HEK293T (cell line): ENCODE results near the gene CDC25C.

Experiments used
- CTCF ChIA-PET: fragments of 350-600 bp; formaldehyde crosslinking; extraction: SDS; loops from one replicate; lab custom pipeline; 2021; ENCODE audit warnings: antibody characterized with exemption, inconsistent platforms; lab: Yijun Ruan, JAX
- POLR2A ChIA-PET: fragments of 350-600 bp; formaldehyde crosslinking; extraction: SDS; loops from one replicate; lab custom pipeline; 2020; ENCODE audit warnings: antibody characterized with exemption, inconsistent platforms; lab: Yijun Ruan, JAX
- DNase-seq: peaks from one replicate; pipeline ENCODE4 v3.0.0; 2012; ENCODE audit warnings: mixed read lengths; ENCODE audit errors: extremely low spot score
- ARNT ChIP-seq: fragments of 450-650 bp; IDR thresholded peaks from 2 replicates; pipeline ENCODE4 v1.6.1; 2017; ENCODE audit warnings: mild to moderate bottlenecking
- BHLHE40 ChIP-seq: fragments of 450-650 bp; IDR thresholded peaks from 2 replicates; pipeline ENCODE4 v1.6.1; 2016; ENCODE audit warnings: mild to moderate bottlenecking, moderate library complexity, borderline replicate concordance
- CTBP1 ChIP-seq: fragments of 450-650 bp; IDR thresholded peaks from 2 replicates; pipeline ENCODE4 v1.6.1; 2016; ENCODE audit warnings: borderline replicate concordance
- ELF4 ChIP-seq: fragments of 450-650 bp; IDR thresholded peaks from 2 replicates; pipeline ENCODE4 v1.6.1; 2017; ENCODE audit warnings: antibody characterized with exemption
- FOXA1 ChIP-seq: fragments of 450-650 bp; IDR thresholded peaks from 2 replicates; pipeline ENCODE4 v1.6.1; 2016; ENCODE audit warnings: mild to moderate bottlenecking
- FOXK2 ChIP-seq: fragments of 450-650 bp; IDR thresholded peaks from 2 replicates; pipeline ENCODE4 v1.6.1; 2016; ENCODE audit warnings: mild to moderate bottlenecking
- FOXM1 ChIP-seq: fragments of 450-650 bp; IDR thresholded peaks from 2 replicates; pipeline ENCODE4 v1.6.1; 2017; ENCODE audit warnings: mild to moderate bottlenecking, borderline replicate concordance
- HDGF ChIP-seq: fragments of 450-650 bp; IDR thresholded peaks from 2 replicates; pipeline ENCODE4 v1.6.1; 2017; ENCODE audit warnings: antibody characterized with exemption, borderline replicate concordance
- L3MBTL2 ChIP-seq: fragments of 450-650 bp; conservative IDR thresholded peaks from 2 replicates; pipeline ENCODE4 v1.6.1; 2016; ENCODE audit warnings: mild to moderate bottlenecking
- LEF1 ChIP-seq: fragments of 450-650 bp; IDR thresholded peaks from 2 replicates; pipeline ENCODE4 v1.6.1; 2017; ENCODE audit warnings: mild to moderate bottlenecking, borderline replicate concordance
- NFRKB ChIP-seq: fragments of 450-650 bp; IDR thresholded peaks from 2 replicates; pipeline ENCODE4 v1.6.1; 2016; ENCODE audit warnings: mild to moderate bottlenecking, moderate library complexity
- SP1 ChIP-seq: fragments of 450-650 bp; IDR thresholded peaks from 2 replicates; pipeline ENCODE4 v1.6.1; 2017
- SUZ12 ChIP-seq: fragments of 450-650 bp; IDR thresholded peaks from 2 replicates; pipeline ENCODE4 v1.6.1; 2016; ENCODE audit warnings: mild to moderate bottlenecking
- TARDBP ChIP-seq: fragments of 450-650 bp; IDR thresholded peaks from 2 replicates; pipeline ENCODE4 v1.6.1; 2016
- ZNF384 ChIP-seq: fragments of 450-650 bp; IDR thresholded peaks from 2 replicates; pipeline ENCODE4 v1.6.1; 2016
- TF ChIP-seq, protein P1 (sequence below): fragments of 450-650 bp; IDR thresholded peaks from 2 replicates; pipeline ENCODE4 v1.6.1; 2016

CDC25C gene

DNA sequence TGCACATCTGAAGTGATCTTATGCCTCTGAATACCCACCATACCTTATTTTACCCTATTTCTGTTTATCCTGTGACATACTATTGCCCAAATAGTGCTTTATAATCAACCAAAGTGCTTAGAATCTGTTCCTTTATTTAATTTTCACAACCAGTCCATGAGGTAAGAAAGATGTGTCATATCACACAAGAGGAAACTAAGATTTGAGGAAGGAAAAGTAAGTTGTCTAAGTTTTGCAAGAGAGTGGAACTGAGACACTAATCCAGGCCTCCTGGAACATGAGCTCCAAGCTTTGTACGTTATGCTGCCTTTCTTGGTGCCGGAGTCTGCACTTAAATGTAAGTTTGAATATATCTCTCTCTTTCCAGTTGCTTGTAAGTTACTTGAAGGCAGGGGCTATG is 38.1 kb upstream of the CDC25C start:
- POLR2A ChIA-PET, result interaction anchor here (1.4 to 1.9 kb wide), 2 partner anchors 16 to 32 kb away, joined by 5 to 9 read pairs; partner anchors contain the start of genes FAM53C and KDM3B

DNA sequence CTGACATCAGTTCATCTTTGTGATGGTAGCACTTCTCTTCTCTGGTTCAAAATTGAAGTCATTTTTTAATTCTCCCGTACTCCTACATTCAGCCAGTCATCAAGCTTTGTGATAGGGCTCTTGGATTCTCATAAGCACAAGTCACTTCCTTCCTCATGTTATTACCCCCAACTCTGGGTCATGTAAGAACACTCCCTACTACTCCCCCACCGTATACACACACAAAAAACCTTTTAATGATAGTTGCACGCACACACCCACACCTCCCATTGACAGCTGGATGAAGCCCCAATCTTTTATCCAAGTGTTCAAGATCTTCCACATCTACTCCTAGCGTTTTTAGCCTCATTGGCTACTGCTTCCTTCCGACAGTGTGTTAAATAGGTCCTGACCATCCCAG is 37.7 kb upstream of the CDC25C start:
- CTCF ChIA-PET, result interaction anchor here (7.7 kb wide), 1 partner anchor 16 kb away, joined by 55 read pairs; the partner anchor contains the start of gene KDM3B
- no peak for DNase-seq
- TF ChIP-seq, protein P1, sequence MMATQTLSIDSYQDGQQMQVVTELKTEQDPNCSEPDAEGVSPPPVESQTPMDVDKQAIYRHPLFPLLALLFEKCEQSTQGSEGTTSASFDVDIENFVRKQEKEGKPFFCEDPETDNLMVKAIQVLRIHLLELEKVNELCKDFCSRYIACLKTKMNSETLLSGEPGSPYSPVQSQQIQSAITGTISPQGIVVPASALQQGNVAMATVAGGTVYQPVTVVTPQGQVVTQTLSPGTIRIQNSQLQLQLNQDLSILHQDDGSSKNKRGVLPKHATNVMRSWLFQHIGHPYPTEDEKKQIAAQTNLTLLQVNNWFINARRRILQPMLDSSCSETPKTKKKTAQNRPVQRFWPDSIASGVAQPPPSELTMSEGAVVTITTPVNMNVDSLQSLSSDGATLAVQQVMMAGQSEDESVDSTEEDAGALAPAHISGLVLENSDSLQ, result no peak
- TF ChIP-seq FOXA1, result no peak
- no peak for TF ChIP-seq SP1
- TF ChIP-seq NFRKB, result no peak
- TF ChIP-seq HDGF, result no peak
- TF ChIP-seq LEF1, result no peak
- TF ChIP-seq ARNT, result no peak
- no peak for TF ChIP-seq BHLHE40
- no peak for TF ChIP-seq ELF4
- TF ChIP-seq L3MBTL2, result no peak
- POLR2A ChIA-PET, result interaction anchor here (1.4 to 1.9 kb wide), 2 partner anchors 16 to 31 kb away, joined by 5 to 9 read pairs; partner anchors contain the start of genes FAM53C and KDM3B

More for the DNA sequence above, 38.1 kb upstream of the CDC25C start:
- CTCF ChIA-PET, result interaction anchor here (7.7 kb wide), 1 partner anchor 17 kb away, joined by 55 read pairs; the partner anchor contains the start of gene KDM3B
- TF ChIP-seq FOXM1 (no peak), BHLHE40 (no peak), ELF4 (no peak), LEF1 (no peak), ZNF384 (no peak)
- no peak for DNase-seq

DNA sequence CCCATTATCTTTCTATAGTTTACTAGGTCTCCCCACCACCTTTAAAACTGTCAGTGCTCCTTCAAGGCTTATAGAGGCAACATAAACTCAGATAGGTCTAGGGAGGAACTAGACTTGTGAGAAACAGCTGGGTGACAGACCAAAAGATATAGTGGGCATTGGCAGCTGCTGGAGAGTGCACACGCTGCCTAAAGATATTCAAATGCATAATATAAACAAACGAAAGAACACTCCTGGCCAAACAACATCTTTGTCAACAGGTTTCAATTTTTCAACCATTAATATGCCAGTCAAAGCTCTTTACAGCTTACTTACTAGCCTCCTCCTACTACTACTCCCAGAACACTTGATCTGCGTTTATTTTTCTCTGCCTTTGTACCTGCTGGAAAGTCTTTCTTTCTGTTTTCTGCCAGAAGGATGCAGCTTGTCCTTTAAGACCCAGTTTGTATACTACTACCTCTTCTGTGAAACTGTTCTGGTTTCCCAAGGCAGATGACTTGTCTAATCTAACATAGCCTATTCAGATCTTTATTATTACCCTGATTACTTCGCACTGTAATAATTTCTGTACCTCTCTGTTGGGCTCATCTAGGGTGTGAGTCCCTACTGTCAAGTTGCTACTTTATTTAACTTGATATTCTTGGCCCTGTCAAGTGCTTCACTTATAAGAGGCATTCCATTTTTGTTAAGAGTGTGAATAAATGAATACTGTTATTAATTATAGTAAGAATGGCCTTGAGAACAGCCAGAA is 35.2 kb upstream of the CDC25C start:
- CTCF ChIA-PET, result interaction anchor here (0.8 to 1.6 kb wide), 3 partner anchors 12 to 15 kb away, joined by 3 to 8 read pairs (median 4); no protein-coding TSS in a partner anchor
- DNase-seq, result no peak
- TF ChIP-seq, protein P1, result peak; percentile 91
- TF ChIP-seq FOXK2, result no peak
- POLR2A ChIA-PET, result interaction anchor here (0.6 to 1.2 kb wide), 2 partner anchors 16 to 188 kb away, joined by 3 to 4 read pairs; partner anchors contain the start of gene KIF20A

DNA sequence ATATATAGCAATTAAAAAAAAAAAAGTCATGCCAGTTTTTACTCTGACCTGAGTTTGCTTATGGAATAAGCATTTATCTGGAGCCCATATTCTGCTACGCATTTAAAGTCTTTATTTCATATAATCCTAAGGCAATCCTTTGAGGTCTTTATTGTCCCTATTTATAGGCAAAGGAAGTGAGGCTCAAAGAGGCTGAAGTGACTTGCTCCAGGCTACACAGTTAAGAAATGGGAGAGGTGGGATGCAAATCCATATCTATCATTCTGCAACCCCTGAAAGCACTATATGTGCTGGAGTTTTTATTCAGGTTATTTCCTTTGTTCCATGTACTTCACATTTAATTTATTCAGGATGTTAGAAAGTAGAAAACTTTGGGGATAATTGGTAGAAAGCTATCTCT is 33.0 kb upstream of the CDC25C start:
- DNase-seq, result no peak
- ChIA-PET CTCF (no interaction called here), POLR2A (no interaction called here)
- TF ChIP-seq L3MBTL2 (no peak), BHLHE40 (no peak), LEF1 (no peak), FOXK2 (no peak), CTBP1 (no peak)

DNA sequence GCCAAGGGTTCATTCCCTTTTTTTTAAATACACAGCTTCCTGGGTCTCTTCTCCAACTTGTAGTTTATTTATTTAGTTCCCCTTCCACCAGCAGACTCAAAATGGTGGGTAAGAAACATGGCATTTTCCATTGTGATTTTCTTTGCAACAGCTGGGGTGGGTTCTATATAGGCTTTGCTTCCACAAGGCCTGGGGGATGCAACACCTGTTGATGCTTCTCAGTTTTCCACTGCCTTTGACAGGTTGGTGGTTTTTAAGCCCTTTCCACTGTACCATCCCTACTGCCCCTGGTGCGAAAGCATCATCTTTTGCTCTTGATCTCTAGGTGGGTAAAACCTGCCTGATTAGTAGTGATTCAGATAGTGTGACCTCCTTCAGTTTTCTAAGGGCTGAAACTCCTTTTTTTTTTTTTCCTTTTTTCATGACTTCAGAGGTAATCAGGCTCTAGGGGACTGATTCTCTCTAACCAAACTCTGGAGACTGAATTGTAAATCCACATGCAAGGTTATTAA is 29.4 kb upstream of the CDC25C start:
- TF ChIP-seq L3MBTL2 (no peak), CTBP1 (no peak), ELF4 (no peak), FOXM1 (no peak), TARDBP (no peak), BHLHE40 (no peak), NFRKB (no peak), HDGF (no peak), LEF1 (no peak), ZNF384 (no peak), SUZ12 (no peak), SP1 (no peak), ARNT (no peak), FOXK2 (no peak), FOXA1 (no peak)
- TF ChIP-seq, protein P1, result no peak
- ChIA-PET CTCF (no interaction called here), POLR2A (no interaction called here)
- no peak for DNase-seq

DNA sequence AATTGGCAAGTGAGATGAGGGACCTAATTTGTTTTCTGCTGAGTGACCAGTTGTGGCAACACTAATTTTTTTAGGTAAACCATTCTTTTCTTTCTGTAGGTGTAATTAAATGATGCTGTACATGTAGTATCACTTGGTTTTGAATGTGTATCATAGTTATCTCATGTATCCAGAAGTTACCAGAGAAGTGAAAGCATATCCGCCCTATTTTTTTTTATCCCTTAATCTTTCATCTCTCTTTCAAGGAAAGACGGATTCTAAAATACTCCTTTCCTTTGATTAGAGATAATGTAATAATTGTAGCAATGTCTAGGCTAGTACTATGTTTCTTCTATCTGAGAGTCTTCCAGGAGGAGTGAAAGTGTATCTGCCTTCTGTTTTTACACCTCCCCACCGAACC is 28.0 kb upstream of the CDC25C start:
- ChIA-PET POLR2A (no interaction called here), CTCF (no interaction called here)
- DNase-seq, result no peak
- TF ChIP-seq CTBP1 (no peak), FOXA1 (no peak), TARDBP (no peak), SUZ12 (no peak), L3MBTL2 (no peak), FOXM1 (no peak), LEF1 (no peak), ARNT (no peak), SP1 (no peak), NFRKB (no peak), ZNF384 (no peak)
- TF ChIP-seq, protein P1, result no peak
